Stimulated activated CD8-positive, alpha-beta memory T cell treated with anti-CD3 and anti-CD28 coated beads, Interleukin-4, amount 100 ng/mL, for 4 hours (primary cell): ENCODE results near the gene ITPA.
"Not testable (repeated sequence)": the region's sequence is repeated elsewhere in the genome, so short reads cannot be mapped to it uniquely, and the experiment has no call there.

Experiments
- DNase-seq, 2 donors: peaks; one replicate each; pipeline ENCODE4 v3.0.0-alpha.2; 2020; ENCODE audit warnings: low read depth in 2 of 2, low spot score in 1 of 2

Gene ITPA

GRCh38 chr20:3199206-3199605 is 10.1 kb upstream of the ITPA start:
- no peak for DNase-seq

- DNase-seq = no peak
Measured at GRCh38 chr20:3199976-3200755, 9.1 kb upstream of the ITPA start.

GRCh38 chr20:3202965-3203314 is 6.4 kb upstream of the ITPA start:
- DNase-seq = no peak

- DNase-seq = no peak
Measured at GRCh38 chr20:3203315-3204123, 5.8 kb upstream of the ITPA start.

- DNase-seq = peak; percentile 74 to 91
Measured at GRCh38 chr20:3204124-3204794, 5.0 kb upstream of the ITPA start, which contains the start of gene DDRGK1. Gene DDRGK1 (minus strand): TSS chr20:3204682. CDS start chr20:3204627, 55 bp downstream.

- no peak for DNase-seq
Measured at GRCh38 chr20:3208786-3209256, 477 bp upstream of the ITPA start.

GRCh38 chr20:3209946-3210317 is 634 bp downstream of the ITPA start:
- DNase-seq = no peak

- no peak for DNase-seq
Measured at GRCh38 chr20:3210346-3210745, 1.0 kb downstream of the ITPA start.

GRCh38 chr20:3213226-3213625 is 3.9 kb downstream of the ITPA start:
- no peak for DNase-seq

- DNase-seq = not testable (repeated sequence)
Measured at GRCh38 chr20:3215359-3215917, 6.1 kb downstream of the ITPA start.

- DNase-seq = peak; percentile 32 to 43
Measured at GRCh38 chr20:3218307-3218988, 9.2 kb downstream of the ITPA start.

GRCh38 chr20:3221398-3222226 is 12.3 kb downstream of the ITPA start:
- DNase-seq = no peak

GRCh38 chr20:3222635-3223600 is 13.6 kb downstream of the ITPA start:
- DNase-seq = no peak

- DNase-seq = no peak
Measured at GRCh38 chr20:3223651-3223993, 14.3 kb downstream of the ITPA start.

- DNase-seq = no peak
Measured at GRCh38 chr20:3223994-3224680, 14.8 kb downstream of the ITPA start.

- DNase-seq = no peak
Measured at GRCh38 chr20:3224681-3225421, 15.6 kb downstream of the ITPA start.

GRCh38 chr20:3226093-3226492 is 16.8 kb downstream of the ITPA start:
- no peak for DNase-seq

GRCh38 chr20:3226864-3227263 is 17.6 kb downstream of the ITPA start:
- DNase-seq = no peak
